Adipocyte (in vitro differentiated cells): Measurements from ENCODE around the gene LTV1.

Source experiments
- DNase-seq: peaks from one replicate; pipeline ENCODE4 v3.0.0-alpha.2; 2015; ENCODE audit warnings: low read depth
- H3K27me3 ChIP-seq: replicated peaks from 2 replicates; pipeline ENCODE4 v1.7.0; 2013; ENCODE audit warnings: mild to moderate bottlenecking, low read length, moderate library complexity; ENCODE audit not compliant: control insufficient read depth, insufficient read depth
- H3K36me3 ChIP-seq: 2 replicates; pipeline ENCODE4 v1.7.0; 2013; ENCODE audit warnings: low read length, mild to moderate bottlenecking, moderate library complexity; ENCODE audit not compliant: control insufficient read depth, insufficient read depth, severe bottlenecking
- H3K4me1 ChIP-seq: 2 replicates; pipeline ENCODE4 v1.7.0; 2013; ENCODE audit warnings: mild to moderate bottlenecking, low read length, moderate library complexity; ENCODE audit not compliant: control insufficient read depth, insufficient read depth
- H3K4me3 ChIP-seq: 2 replicates; pipeline ENCODE4 v1.7.0; 2013; ENCODE audit warnings: mild to moderate bottlenecking, low read length, moderate library complexity
- H3K9ac ChIP-seq: 2 replicates; pipeline ENCODE4 v1.7.0; 2013; ENCODE audit warnings: mild to moderate bottlenecking, low read length, moderate library complexity
- H3K9me3 ChIP-seq: 2 replicates; pipeline ENCODE4 v1.7.0; 2013; ENCODE audit warnings: mild to moderate bottlenecking, low read length, moderate library complexity; ENCODE audit not compliant: control insufficient read depth

Gene LTV1

DNA sequence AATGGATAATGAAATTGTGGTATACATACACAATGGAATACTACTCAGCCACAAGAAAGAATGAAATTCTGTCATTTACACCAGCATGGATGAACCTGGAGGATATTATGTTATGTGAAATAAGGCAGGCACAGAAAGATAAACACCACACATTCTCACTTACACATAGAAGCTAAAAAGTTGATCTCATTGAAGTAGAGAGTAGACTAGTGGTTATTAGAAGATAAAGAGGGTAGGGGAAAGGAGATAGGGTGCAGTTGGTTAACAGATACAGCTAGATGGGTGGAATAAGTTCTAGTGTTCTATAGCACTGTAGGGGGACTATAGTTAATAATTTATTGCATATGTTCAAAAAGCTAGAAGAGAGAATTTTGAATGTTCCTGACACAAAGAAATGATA, 25.5 kb upstream of the LTV1 start:
- no peak overlapping the region for H3K9ac ChIP-seq
- no peak for DNase-seq
- H3K9me3 ChIP-seq, result no peaks in the 10 kb centered on the region
- H3K27me3 ChIP-seq, result no peaks in the 10 kb centered on the region
- H3K4me3 ChIP-seq, result no peak overlapping the region
- peaks cover 9% of the 10 kb centered on the region for H3K4me1 ChIP-seq
- peaks cover 29% of the 10 kb centered on the region for H3K36me3 ChIP-seq

DNA sequence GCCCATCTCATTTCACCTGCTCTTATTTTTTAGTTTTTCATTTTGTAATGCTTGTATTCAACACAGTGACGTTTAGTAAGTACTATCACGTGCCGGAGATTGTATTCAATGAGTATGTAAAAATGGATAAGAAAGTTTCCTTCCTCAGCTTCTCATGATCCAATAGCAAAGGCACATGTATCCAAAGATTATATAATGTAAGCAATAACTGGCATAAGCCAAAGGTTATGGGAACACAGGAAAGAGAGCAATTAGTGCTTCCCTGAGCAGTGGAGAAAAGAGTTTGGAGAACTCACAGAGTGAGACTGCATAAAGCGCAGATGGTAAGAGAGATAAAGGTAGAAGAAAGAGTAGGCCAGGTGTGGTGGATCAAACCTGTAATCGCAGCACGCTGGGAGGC, 21.8 kb upstream of the LTV1 start:
- Histone ChIP-seq H3K27me3 (no peaks in the 10 kb centered on the region), H3K9me3 (no peaks in the 10 kb centered on the region), H3K4me3 (no peak overlapping the region), H3K4me1 (peaks cover 25% of the 10 kb centered on the region), H3K9ac (no peak overlapping the region), H3K36me3 (peaks cover 28% of the 10 kb centered on the region)
- no peak for DNase-seq

DNA sequence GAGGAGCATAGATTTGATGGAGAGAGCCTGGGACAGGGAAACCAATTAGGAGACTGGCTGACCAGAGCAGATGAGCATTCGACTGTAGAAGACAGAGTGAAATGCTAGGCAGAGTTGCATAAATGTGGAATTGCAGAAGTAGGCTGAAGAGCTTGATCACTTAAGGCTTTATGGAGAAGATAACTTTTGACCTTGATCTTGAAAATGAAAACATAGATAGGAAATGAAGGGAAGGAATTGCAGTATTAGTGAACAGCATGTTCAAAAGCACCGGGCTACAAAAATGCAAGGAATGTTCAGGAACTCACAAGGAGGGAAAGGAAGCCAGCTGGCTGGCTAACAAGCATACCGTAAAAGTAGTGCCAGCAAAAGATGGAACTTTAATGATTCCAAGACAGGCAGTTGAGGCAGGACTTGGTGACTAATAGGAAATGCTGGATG, 20.5 kb upstream of the LTV1 start:
- H3K4me1 ChIP-seq, result peaks cover 28% of the 10 kb centered on the region
- H3K9me3 ChIP-seq, result no peaks in the 10 kb centered on the region
- DNase-seq, result peak; percentile 37
- H3K9ac ChIP-seq, result peak overlapping the region; percentile 29
- H3K27me3 ChIP-seq, result no peaks in the 10 kb centered on the region
- no peak overlapping the region for H3K4me3 ChIP-seq
- H3K36me3 ChIP-seq, result peaks cover 20% of the 10 kb centered on the region

DNA sequence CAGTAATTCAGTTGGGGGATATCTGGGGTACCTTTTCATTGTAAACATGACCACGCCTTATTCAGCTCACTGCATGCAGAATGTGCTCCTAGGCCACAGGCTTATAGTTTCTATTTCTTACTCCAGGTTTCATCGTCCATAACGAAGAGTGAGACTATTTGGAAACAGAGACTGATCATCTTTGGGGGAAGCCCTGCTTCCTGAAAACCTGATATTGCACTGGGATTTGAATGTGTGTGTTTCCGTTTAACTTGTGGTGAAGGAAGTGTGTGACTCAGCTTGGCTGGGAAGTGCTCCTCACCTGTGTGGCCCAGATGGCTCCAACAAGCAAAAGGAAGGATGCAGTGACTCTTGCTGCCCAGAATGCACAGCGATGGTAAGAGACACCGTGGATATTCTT, 19.6 kb upstream of the LTV1 start:
- H3K9ac ChIP-seq, result no peak overlapping the region
- H3K4me1 ChIP-seq, result peaks cover 28% of the 10 kb centered on the region
- peaks cover 17% of the 10 kb centered on the region for H3K36me3 ChIP-seq
- H3K9me3 ChIP-seq, result no peaks in the 10 kb centered on the region
- H3K4me3 ChIP-seq, result no peak overlapping the region
- DNase-seq, result no peak
- H3K27me3 ChIP-seq, result no peaks in the 10 kb centered on the region

DNA sequence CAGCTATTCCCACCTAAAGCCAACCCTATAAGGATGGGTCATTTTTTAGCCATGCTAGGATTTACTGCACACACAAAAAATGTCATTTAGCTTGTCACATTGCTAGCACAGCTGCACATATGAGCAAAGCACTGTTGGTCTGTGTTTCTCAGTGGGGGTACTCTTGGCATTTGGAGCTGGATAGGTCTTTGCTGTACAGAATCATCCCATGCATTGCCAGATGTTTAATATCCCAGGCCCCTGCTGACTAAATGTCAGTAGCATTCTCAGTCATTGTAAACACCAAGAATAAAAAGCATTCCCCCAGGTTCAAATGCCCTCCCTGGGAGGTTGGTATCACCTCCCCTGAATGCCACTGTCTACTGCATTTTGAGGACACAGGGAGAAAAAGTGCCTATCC, 14.6 kb upstream of the LTV1 start:
- no peaks in the 10 kb centered on the region for H3K27me3 ChIP-seq
- H3K36me3 ChIP-seq, result peaks cover 18% of the 10 kb centered on the region
- no peak for DNase-seq
- H3K9me3 ChIP-seq, result no peaks in the 10 kb centered on the region
- H3K4me1 ChIP-seq, result peaks cover 10% of the 10 kb centered on the region
- H3K4me3 ChIP-seq, result no peak overlapping the region
- no peak overlapping the region for H3K9ac ChIP-seq

DNA sequence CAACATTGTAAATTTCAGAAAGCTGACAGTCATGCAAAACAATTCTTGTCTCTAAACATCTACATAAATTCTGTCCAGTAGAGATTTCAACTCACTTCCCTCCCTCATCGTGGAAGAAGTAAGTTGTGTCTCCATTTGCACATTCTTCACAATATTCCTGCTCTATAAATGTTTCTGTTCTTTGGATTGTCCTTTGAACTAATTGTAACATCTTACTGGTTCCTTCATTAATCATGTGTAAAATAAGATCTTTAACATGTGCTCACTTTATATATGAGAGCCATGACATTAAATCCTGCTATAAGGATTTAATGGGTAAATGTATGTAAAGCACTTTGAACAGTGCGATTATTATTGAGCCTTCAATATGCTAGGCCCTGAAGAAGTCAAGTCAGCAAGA, 7.0 kb upstream of the LTV1 start:
- Histone ChIP-seq H3K4me3 (no peak overlapping the region), H3K36me3 (peaks cover 4% of the 10 kb centered on the region), H3K4me1 (no peaks in the 10 kb centered on the region), H3K9me3 (no peaks in the 10 kb centered on the region), H3K9ac (no peak overlapping the region), H3K27me3 (no peaks in the 10 kb centered on the region)
- no peak for DNase-seq

DNA sequence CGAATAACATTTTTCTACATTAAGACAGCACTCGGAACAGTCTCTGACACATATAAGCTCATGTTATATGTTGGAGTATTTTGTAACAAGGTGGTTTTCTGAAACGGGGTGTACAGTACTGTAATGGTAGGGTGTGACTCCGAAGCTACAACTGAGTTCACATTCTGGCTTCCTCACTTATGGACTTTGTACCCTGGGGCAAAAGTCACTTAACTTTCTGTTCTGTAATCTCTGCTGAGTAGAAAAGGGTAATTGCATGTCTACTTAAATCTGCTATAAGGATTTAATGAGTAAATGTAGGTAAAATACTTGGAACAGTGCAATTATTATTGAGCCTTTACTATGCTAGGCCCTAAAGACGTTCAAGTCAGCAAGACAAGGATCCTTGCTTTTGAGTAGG, 4.7 kb upstream of the LTV1 start:
- H3K4me1 ChIP-seq, result peaks cover 3% of the 10 kb centered on the region
- H3K9ac ChIP-seq, result no peak overlapping the region
- H3K27me3 ChIP-seq, result no peaks in the 10 kb centered on the region
- no peak overlapping the region for H3K4me3 ChIP-seq
- H3K9me3 ChIP-seq, result no peaks in the 10 kb centered on the region
- DNase-seq, result no peak
- no peaks in the 10 kb centered on the region for H3K36me3 ChIP-seq

DNA sequence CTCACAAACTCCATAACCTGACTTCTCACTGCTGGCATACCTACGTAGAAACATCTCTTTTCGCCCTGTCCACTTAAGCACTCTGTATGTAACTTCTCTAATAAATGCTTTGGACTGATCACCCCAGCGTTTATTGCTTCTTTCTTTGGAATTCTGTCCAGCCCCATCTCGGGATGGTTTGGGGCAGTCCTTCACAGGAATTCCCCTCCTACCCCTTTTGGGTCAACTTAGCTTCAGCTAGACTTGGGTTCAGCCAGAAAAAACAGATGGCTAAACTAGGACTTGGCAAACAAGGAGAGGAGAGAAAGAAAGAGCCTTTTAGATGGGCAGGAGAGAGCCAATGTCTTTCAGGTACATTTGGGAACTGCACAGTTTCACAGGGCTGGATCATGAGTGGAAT, 3.9 kb upstream of the LTV1 start:
- no peak for DNase-seq
- H3K9ac ChIP-seq, result no peak overlapping the region

DNA sequence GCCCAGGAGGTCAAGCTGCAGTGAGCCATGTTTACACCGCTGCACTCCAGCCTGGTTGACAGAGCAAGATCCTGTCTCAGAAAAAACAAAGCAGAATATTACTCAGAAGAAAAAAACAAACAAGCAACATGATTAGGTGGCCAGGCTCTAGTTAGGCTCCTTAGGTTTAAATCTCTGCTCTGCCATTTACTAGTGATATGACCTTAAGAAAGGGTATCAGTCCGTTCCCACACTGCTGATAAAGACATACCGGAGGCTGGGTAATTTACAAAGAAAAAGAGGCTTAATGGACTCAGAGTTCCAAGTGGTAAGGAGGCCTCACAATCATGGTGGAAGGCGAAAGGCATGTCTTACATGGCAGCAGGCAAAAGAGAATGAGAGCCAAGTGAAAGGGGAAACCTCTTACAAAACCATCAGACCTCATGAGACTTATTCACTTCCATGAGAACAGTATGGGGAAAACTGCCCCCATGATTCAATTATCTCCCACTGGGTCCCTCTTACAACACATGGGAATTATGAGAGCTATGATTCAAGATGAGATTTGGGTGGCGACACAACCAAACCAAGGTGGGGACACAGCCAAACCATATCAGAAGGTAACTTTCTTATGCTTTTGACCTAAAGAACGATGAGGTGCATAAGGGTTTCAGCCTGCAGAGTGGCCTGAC, 2.4 kb upstream of the LTV1 start:
- DNase-seq, result no peak

More for the DNA sequence above, 3.9 kb upstream of the LTV1 start:
- H3K9me3 ChIP-seq, result no peaks in the 10 kb centered on the region
- no peaks in the 10 kb centered on the region for H3K36me3 ChIP-seq
- H3K4me3 ChIP-seq, result no peak overlapping the region
- peaks cover 6% of the 10 kb centered on the region for H3K4me1 ChIP-seq
- no peaks in the 10 kb centered on the region for H3K27me3 ChIP-seq

DNA sequence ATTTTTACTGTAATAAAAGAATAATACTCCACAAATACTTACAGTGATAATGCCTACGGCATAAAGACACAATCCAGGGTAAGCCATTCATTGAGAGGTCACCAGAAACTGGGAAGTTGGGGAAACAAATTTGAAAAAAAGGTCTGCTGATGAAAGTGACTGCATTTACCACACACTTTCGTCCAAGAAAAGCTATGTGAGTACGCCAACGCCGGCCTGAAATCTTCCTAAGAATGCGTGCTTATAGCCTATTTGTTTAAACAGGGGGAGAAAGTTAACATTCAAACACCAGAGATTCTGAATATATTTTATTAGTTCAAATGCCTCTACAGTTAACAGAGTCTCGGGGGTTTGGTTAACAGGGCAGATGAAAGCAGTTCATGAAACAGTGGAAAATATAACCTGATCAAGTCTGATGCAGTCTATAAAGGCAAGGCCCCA, 657 bp upstream of the LTV1 start:
- H3K9me3 ChIP-seq, result no peaks in the 10 kb centered on the region
- peaks cover 30% of the 10 kb centered on the region for H3K36me3 ChIP-seq
- peak overlapping the region; percentile 85 for H3K4me3 ChIP-seq
- peak overlapping the region; percentile 90 for H3K9ac ChIP-seq
- H3K4me1 ChIP-seq, result peaks cover 23% of the 10 kb centered on the region
- H3K27me3 ChIP-seq, result no peaks in the 10 kb centered on the region
- no peak for DNase-seq

More for the DNA sequence above, 2.4 kb upstream of the LTV1 start:
- Histone ChIP-seq H3K4me3 (no peak overlapping the region), H3K9ac (no peak overlapping the region), H3K4me1 (peaks cover 21% of the 10 kb centered on the region), H3K36me3 (peaks cover 13% of the 10 kb centered on the region), H3K9me3 (no peaks in the 10 kb centered on the region), H3K27me3 (no peaks in the 10 kb centered on the region)

DNA sequence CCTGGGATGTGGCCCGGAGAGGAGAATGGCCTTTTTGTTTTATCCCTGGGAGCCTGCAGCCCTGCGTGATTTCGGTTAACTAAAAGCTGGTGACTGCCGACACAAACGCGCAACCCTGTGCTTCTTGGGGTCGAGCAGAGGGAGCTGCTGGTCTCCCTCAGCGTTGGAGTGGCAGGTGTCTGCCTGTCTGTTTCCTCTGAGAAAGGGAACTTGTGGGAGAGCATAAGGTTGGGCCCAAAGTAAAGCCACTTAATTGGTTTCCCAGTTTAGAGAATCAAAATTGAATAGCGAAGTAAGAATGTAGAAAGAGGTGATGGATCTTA, 500 bp downstream of the LTV1 start:
- H3K27me3 ChIP-seq, result no peaks in the 10 kb centered on the region
- H3K4me3 ChIP-seq, result peak overlapping the region; percentile 85
- no peaks in the 10 kb centered on the region for H3K9me3 ChIP-seq
- peak overlapping the region; percentile 90 for H3K9ac ChIP-seq
- H3K4me1 ChIP-seq, result peaks cover 23% of the 10 kb centered on the region
- H3K36me3 ChIP-seq, result peaks cover 41% of the 10 kb centered on the region
- no peak for DNase-seq

DNA sequence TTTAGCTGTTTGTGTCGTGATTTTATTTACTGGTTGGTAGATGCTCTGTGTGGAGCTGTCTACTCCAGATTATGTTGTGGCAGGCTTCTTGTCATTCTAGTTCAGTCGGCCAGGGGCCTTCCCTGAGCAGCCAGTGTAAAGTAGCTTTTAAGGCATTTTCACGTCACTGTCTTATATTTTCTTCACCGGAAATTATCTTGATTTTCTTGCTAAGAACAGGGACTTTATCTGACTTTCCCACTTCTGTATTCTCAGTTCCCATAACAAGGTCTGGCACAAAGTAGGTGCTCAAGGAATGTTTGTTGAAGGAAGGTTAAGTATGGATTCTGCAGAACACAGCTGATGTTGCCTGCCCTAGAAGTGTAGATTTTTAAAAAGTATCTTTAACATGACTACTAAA, 868 bp downstream of the LTV1 start:
- peak overlapping the region; percentile 90 for H3K9ac ChIP-seq
- peak; percentile 35 for DNase-seq
- H3K9me3 ChIP-seq, result no peaks in the 10 kb centered on the region
- peaks cover 23% of the 10 kb centered on the region for H3K4me1 ChIP-seq
- H3K4me3 ChIP-seq, result peak overlapping the region; percentile 85
- H3K27me3 ChIP-seq, result no peaks in the 10 kb centered on the region
- peaks cover 45% of the 10 kb centered on the region for H3K36me3 ChIP-seq
